ENCODE data around the gene LIG3.

GRCh38 chr17:34961093-34961911 lies 19.0 kb upstream of the LIG3 start, which contains the start of the genes CCT6B and ZNF830:
- TF ChIP-seq CTCF (IDR thresholded peaks at IDR 0.05), result no peak
- TF ChIP-seq EP300 (IDR thresholded peaks at IDR 0.05), result no peak
- TF ChIP-seq POLR2A (IDR thresholded peaks at IDR 0.05), result peak; percentile 80
